MM.1S (cell line): ENCODE data around the gene TUBA8.

Source experiments
- CTCF ChIP-seq: fragments of 300-600 bp; sonication (generic); IDR thresholded peaks from 2 replicates; pipeline ENCODE4 v1.5.1; 2016; ENCODE audit warnings: antibody characterized with exemption, low read length, mixed read lengths
- EZH2 ChIP-seq: fragments of 300-600 bp; sonication (generic); optimal IDR thresholded peaks from 2 replicates; pipeline ENCODE3; 2017; ENCODE audit warnings: low read depth, mild to moderate bottlenecking, antibody characterized with exemption, low read length, mixed read lengths
- EZH2phosphoT487 ChIP-seq: fragments of 300-600 bp; sonication (generic); IDR thresholded peaks from 2 replicates; pipeline ENCODE4 v1.6.1; 2018; ENCODE audit warnings: antibody characterized with exemption, low read length

DNA sequence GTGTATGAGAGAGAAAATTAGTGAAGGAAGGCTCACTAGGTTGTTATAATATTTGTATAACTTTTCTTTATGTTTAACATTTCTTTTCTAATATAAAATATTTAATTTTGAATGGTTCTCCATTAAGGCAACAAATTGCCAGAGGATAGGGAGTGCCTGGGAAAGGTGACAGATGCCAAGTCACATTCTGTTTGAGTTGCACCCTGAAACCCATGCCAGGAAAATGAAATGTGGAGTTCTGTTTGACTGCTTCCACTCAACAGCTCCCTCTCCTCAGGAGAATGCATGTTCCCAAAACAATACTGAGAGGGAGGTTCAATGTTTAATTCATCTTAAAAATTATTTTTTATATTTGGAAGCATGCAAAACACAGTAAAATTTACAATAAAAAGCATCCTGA is 33.5 kb downstream of the TUBA8 start:
- TF ChIP-seq EZH2, result no peak
- no peak for TF ChIP-seq CTCF
- TF ChIP-seq EZH2phosphoT487, result no peak
